IMR-90 (cell line): ENCODE data around the gene PQBP1. TPM values are rescaled to one million over a fixed set of nuclear protein-coding genes. Genes with fewer than 3 reads are reported as not detected.

ENCODE experiments used
- ATAC-seq: fragments of 200-7000 bp; cut with Tn5 transposase; 2 replicates; pipeline ENCODE4 v1.9.1; 2020; ENCODE audit warnings: low read depth, mild to moderate bottlenecking, moderate library complexity
- BruUV-seq: library from RNA; stranded (reverse); fragments of 400-500 nt; replicated peaks from 2 replicates; lab custom pipeline; 2021; lab: Mats Ljungman, UMichigan
- CTCF ChIA-PET: fragments of 300-600 bp; formaldehyde crosslinking; extraction: SDS; loops from one replicate; lab custom pipeline; 2021; ENCODE audit warnings: antibody characterized with exemption; lab: Yijun Ruan, JAX
- POLR2A ChIA-PET: fragments of 300-600 bp; sonication (Branson Sonifier 250); formaldehyde crosslinking; loops from one replicate; lab custom pipeline; 2022; ENCODE audit warnings: antibody characterized with exemption; ENCODE audit not compliant: unreplicated experiment; lab: Charles Lee
- DNase-seq: peaks from one replicate; pipeline ENCODE4 v3.0.0; 2013
- H2AFZ ChIP-seq: replicated peaks from 2 replicates; pipeline ENCODE3; 2013; ENCODE audit warnings: low read length, mild to moderate bottlenecking; ENCODE audit not compliant: poor library complexity
- H2AK5ac ChIP-seq: 2 replicates; pipeline ENCODE4 v1.6.1; 2013; ENCODE audit warnings: low read depth, low read length, inconsistent platforms
- H2AK9ac ChIP-seq: replicated peaks from 2 replicates; pipeline ENCODE3; 2013; ENCODE audit warnings: mild to moderate bottlenecking, low read depth, low read length, moderate library complexity; ENCODE audit not compliant: poor library complexity
- H2BK120ac ChIP-seq: 2 replicates; pipeline ENCODE4 v1.6.1; 2013; ENCODE audit warnings: low read depth, low read length, inconsistent platforms
- H2BK15ac ChIP-seq: 3 replicates; pipeline ENCODE4 v1.6.1; 2013; ENCODE audit warnings: low read depth, low read length, inconsistent platforms
- H2BK20ac ChIP-seq: 2 replicates; pipeline ENCODE4 v1.6.1; 2013; ENCODE audit warnings: low read depth, mild to moderate bottlenecking, inconsistent platforms, low read length, moderate library complexity
- H2BK5ac ChIP-seq: 2 replicates; pipeline ENCODE4 v1.6.1; 2013; ENCODE audit warnings: mild to moderate bottlenecking, low read depth, low read length, inconsistent platforms; ENCODE audit not compliant: poor library complexity, severe bottlenecking
- H3K14ac ChIP-seq: replicated peaks from 2 replicates; pipeline ENCODE4 v1.6.1; 2013; ENCODE audit warnings: low read depth, low read length, inconsistent platforms
- H3K18ac ChIP-seq: 2 replicates; pipeline ENCODE4 v1.6.1; 2013; ENCODE audit warnings: low read depth, low read length, control low read depth
- H3K23ac ChIP-seq: 2 replicates; pipeline ENCODE4 v1.6.1; 2013; ENCODE audit warnings: low read depth, low read length, inconsistent platforms
- H3K27ac ChIP-seq: 2 replicates; pipeline ENCODE4 v1.5.1; 2013; ENCODE audit warnings: mild to moderate bottlenecking, control low read depth, low read length; ENCODE audit not compliant: insufficient read depth
- H3K27me3 ChIP-seq: 2 replicates; pipeline ENCODE4 v1.6.1; 2013; ENCODE audit warnings: low read length; ENCODE audit not compliant: control insufficient read depth, insufficient read depth
- H3K36me3 ChIP-seq: 2 replicates; pipeline ENCODE4 v1.6.1; 2013; ENCODE audit warnings: low read length, mixed read lengths; ENCODE audit not compliant: control insufficient read depth, insufficient read depth
- H3K4ac ChIP-seq: 2 replicates; pipeline ENCODE4 v1.6.1; 2013; ENCODE audit warnings: low read depth, low read length, inconsistent platforms
- H3K4me1 ChIP-seq: 2 replicates; pipeline ENCODE4 v1.6.1; 2013; ENCODE audit warnings: low read length, mixed read lengths; ENCODE audit not compliant: control insufficient read depth, insufficient read depth
- H3K4me2 ChIP-seq: 2 replicates; pipeline ENCODE4 v1.6.1; 2013; ENCODE audit warnings: low read depth, mild to moderate bottlenecking, control low read depth, low read length, moderate library complexity
- H3K4me3 ChIP-seq: 2 replicates; pipeline ENCODE4 v1.5.1; 2013; ENCODE audit warnings: low read depth, mild to moderate bottlenecking, control low read depth, low read length, moderate library complexity; ENCODE audit not compliant: insufficient read depth
- H3K56ac ChIP-seq: 2 replicates; pipeline ENCODE4 v1.6.1; 2013; ENCODE audit warnings: low read length, inconsistent platforms; ENCODE audit not compliant: insufficient read depth; ENCODE audit errors: extremely low read depth
- H3K79me1 ChIP-seq, 2 experiments: 2 replicates each; pipeline ENCODE4 v1.6.1; 2013; ENCODE audit warnings: low read length in 2 of 2, inconsistent platforms in 1 of 2, low read depth in 1 of 2
- H3K9ac ChIP-seq: 2 replicates; pipeline ENCODE4 v1.6.1; 2013; ENCODE audit warnings: low read depth, low read length, control low read depth
- H3K9me1 ChIP-seq: 2 replicates; pipeline ENCODE4 v1.6.1; 2013; ENCODE audit warnings: low read length, inconsistent platforms; ENCODE audit not compliant: insufficient read depth
- H3K9me3 ChIP-seq: 2 replicates; pipeline ENCODE4 v1.6.1; 2013; ENCODE audit warnings: low read length; ENCODE audit not compliant: control insufficient read depth, insufficient read depth
- H4K20me1 ChIP-seq: 2 replicates; pipeline ENCODE4 v1.6.1; 2013; ENCODE audit warnings: low read length, inconsistent platforms; ENCODE audit not compliant: insufficient read depth
- H4K5ac ChIP-seq: 2 replicates; pipeline ENCODE4 v1.6.1; 2013; ENCODE audit warnings: mild to moderate bottlenecking, low read depth, low read length, control low read depth
- H4K8ac ChIP-seq, 2 experiments: 2 replicates each; pipeline ENCODE4 v1.6.1; 2013; ENCODE audit warnings: low read depth in 2 of 2, low read length in 2 of 2, control low read depth in 1 of 2, inconsistent platforms in 1 of 2
- H4K91ac ChIP-seq: 2 replicates; pipeline ENCODE4 v1.6.1; 2013; ENCODE audit warnings: low read depth, low read length, inconsistent platforms; ENCODE audit not compliant: insufficient read depth
- BHLHE40 ChIP-seq: fragments of 150-350 bp; IDR thresholded peaks from 2 replicates; pipeline ENCODE4 v1.6.1; 2016; ENCODE audit warnings: mild to moderate bottlenecking, low read depth, low read length
- CEBPB ChIP-seq: IDR thresholded peaks from 2 replicates; pipeline ENCODE4 v1.6.1; 2012; ENCODE audit warnings: low read depth, low read length, improper control_type of control experiment
- CHD1 ChIP-seq: IDR thresholded peaks from 2 replicates; pipeline ENCODE4 v1.6.1; 2012; ENCODE audit warnings: low read depth, low read length, improper control_type of control experiment
- ELK1 ChIP-seq: fragments of 150-350 bp; IDR thresholded peaks from 2 replicates; pipeline ENCODE4 v1.6.1; 2016; ENCODE audit warnings: low read depth, mild to moderate bottlenecking, low read length, moderate library complexity, borderline replicate concordance
- FOS ChIP-seq: fragments of 150-350 bp; IDR thresholded peaks from 2 replicates; pipeline ENCODE4 v1.6.1; 2016; ENCODE audit warnings: low read depth, low read length
- MAFK ChIP-seq: IDR thresholded peaks from 2 replicates; pipeline ENCODE4 v1.6.1; 2012; ENCODE audit warnings: low read depth, low read length, improper control_type of control experiment
- MAZ ChIP-seq: IDR thresholded peaks from 2 replicates; pipeline ENCODE4 v1.6.1; 2012; ENCODE audit warnings: low read depth, mild to moderate bottlenecking, low read length, improper control_type of control experiment, moderate library complexity, borderline replicate concordance
- MXI1 ChIP-seq: IDR thresholded peaks from 2 replicates; pipeline ENCODE4 v1.6.1; 2012; ENCODE audit warnings: low read depth, mild to moderate bottlenecking, low read length, moderate library complexity, borderline replicate concordance
- NFE2L2 ChIP-seq: fragments of 150-350 bp; IDR thresholded peaks from 2 replicates; pipeline ENCODE4 v1.6.1; 2016; ENCODE audit warnings: low read depth, mild to moderate bottlenecking, low read length
- POLR2A ChIP-seq: IDR thresholded peaks from 2 replicates; pipeline ENCODE4 v1.6.1; 2012; ENCODE audit warnings: mild to moderate bottlenecking, low read depth, low read length
- RAD21 ChIP-seq: IDR thresholded peaks from 2 replicates; pipeline ENCODE4 v1.6.1; 2012; ENCODE audit warnings: low read length, improper control_type of control experiment
- RCOR1 ChIP-seq: IDR thresholded peaks from 2 replicates; pipeline ENCODE4 v1.6.1; 2012; ENCODE audit warnings: mild to moderate bottlenecking, low read length, improper control_type of control experiment; ENCODE audit not compliant: insufficient replicate concordance
- RFX5 ChIP-seq: IDR thresholded peaks from 2 replicates; pipeline ENCODE4 v1.8.0; 2012; ENCODE audit warnings: low read depth, mild to moderate bottlenecking, low read length, moderate library complexity
- SMC3 ChIP-seq: fragments of 150-350 bp; IDR thresholded peaks from 2 replicates; pipeline ENCODE4 v1.6.1; 2016; ENCODE audit warnings: low read depth, mild to moderate bottlenecking, antibody characterized with exemption, low read length, moderate library complexity
- WGBS, 2 experiments: methylation state at CpG; one replicate each; pipeline versions ENCODE4 v1.1.5 to v1.1.7; 2013; ENCODE audit warnings: missing lambda C conversion rate in 2 of 2; ENCODE audit not compliant: insufficient read length in 1 of 2; ENCODE audit errors: extremely low coverage in 2 of 2; 5-methylcytosine and 5-hydroxymethylcytosine counted together
- dilution Hi-C: fragments of 300-500 bp; cut with HindIII; formaldehyde crosslinking; loops from one replicate; pipeline ENCODE4 v1.14.3; 2018; ENCODE audit warnings: low sequenced_read_pairs; ENCODE audit not compliant: unreplicated experiment
- in situ Hi-C: fragments of 300-500 bp; cut with MboI; formaldehyde crosslinking; loops from 3 replicates; pipeline ENCODE4 v1.14.3; 2019; ENCODE audit warnings: low sequenced_read_pairs, inconsistent platforms, mixed read lengths
- intact Hi-C: fragments of 100-400 bp; cut with micrococcal nuclease; formaldehyde crosslinking; loops from 2 replicates; pipeline ENCODE4 v1.10.0; 2022
- polyA plus RNA-seq, 3 experiments: library from polyadenylated mRNA; depleted of rRNA; stranded (reverse); fragments of >200 nt; gene quantifications; 2 replicates each; pipeline ENCODE4 v1.2.3, GENCODE V29; 2012; ENCODE audit warnings: low replicate concordance in 1 of 3
- total RNA-seq: library from RNA; depleted of rRNA; stranded (reverse); fragments of >200 nt; gene quantifications from 2 replicates; pipeline ENCODE4 v1.2.3, GENCODE V29; 2012
- TF ChIP-seq, protein P1 (sequence below): fragments of 150-350 bp; IDR thresholded peaks from 2 replicates; pipeline ENCODE4 v1.6.1; 2017; ENCODE audit warnings: mild to moderate bottlenecking, antibody characterized with exemption, low read length, low read depth
- TF ChIP-seq, protein P2 (sequence below): conservative IDR thresholded peaks from 2 replicates; pipeline ENCODE4 v1.5.1; 2012; ENCODE audit warnings: mild to moderate bottlenecking, low read depth, low read length, improper control_type of control experiment

PQBP1 gene
- total and polyA plus RNA-seq, 2 of the 4 experiments (the other 2 are of a cell fraction), result 96.4 to 120 TPM

DNA sequence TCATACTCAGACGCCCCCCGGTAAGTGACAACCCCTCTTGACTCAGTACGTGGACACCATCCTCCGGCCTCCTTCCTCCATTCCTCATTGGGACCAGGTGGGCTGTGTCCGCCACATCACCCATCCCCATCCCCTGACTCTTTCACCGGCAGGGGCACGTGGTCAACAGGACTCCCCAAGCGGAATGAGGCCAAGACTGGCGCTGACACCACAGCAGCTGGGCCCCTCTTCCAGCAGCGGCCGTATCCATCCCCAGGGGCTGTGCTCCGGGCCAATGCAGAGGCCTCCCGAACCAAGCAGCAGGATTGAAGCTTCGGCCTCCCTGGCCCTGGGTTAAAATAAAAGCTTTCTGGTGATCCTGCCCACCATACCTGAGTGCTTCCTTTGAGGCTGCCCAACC, 5.0 kb downstream of the PQBP1 start:
- Histone ChIP-seq H3K14ac (no peak overlapping the region), H3K27ac (no peak overlapping the region), H3K27me3 (no peaks in the 10 kb centered on the region), H3K9me1 (no peaks in the 10 kb centered on the region), H2BK15ac (no peak overlapping the region), H3K79me1 (peaks cover 0 to 14% of the 10 kb centered on the region in 2 experiments; a peak in 2 of 4 replicates), H3K4ac (no peak overlapping the region), H4K20me1 (peaks cover 4% of the 10 kb centered on the region), H3K23ac (no peak overlapping the region), H4K8ac (no peak overlapping the region), H2BK120ac (no peak overlapping the region), H2BK20ac (no peak overlapping the region), H2BK5ac (no peak overlapping the region), H2AK9ac (no peak overlapping the region), H3K4me2 (no peak overlapping the region), H4K91ac (no peak overlapping the region), H2AFZ (no peak overlapping the region), H3K9me3 (no peaks in the 10 kb centered on the region; the same call in 1 of the 2 replicates), H3K4me1 (no peaks in the 10 kb centered on the region), H3K18ac (no peak overlapping the region), H3K9ac (no peak overlapping the region), H2AK5ac (no peak overlapping the region), H4K5ac (no peak overlapping the region), H3K36me3 (peaks cover 19% of the 10 kb centered on the region), H3K4me3 (no peak overlapping the region), H3K56ac (no peak overlapping the region)
- ATAC-seq (no peak), DNase-seq (no peak)
- POLR2A ChIA-PET, result no interaction called here
- intact Hi-C loops, result no loop called here
- dilution Hi-C loops, result no loop called here
- in situ Hi-C loops, result no loop called here
- CTCF ChIA-PET, result no interaction called here
- 84% methylated on average over 8 of the region's 14 CpGs; no CpG with 5 or more reads in 1 of the 2 experiments for WGBS, 2 experiments
- TF ChIP-seq RAD21 (no peak), MXI1 (no peak), RFX5 (no peak), BHLHE40 (no peak), MAFK (no peak), CHD1 (no peak), POLR2A (no peak), ELK1 (no peak), FOS (no peak), MAZ (no peak), NFE2L2 (no peak), RCOR1 (no peak), SMC3 (no peak), CEBPB (no peak)
- TF ChIP-seq, protein P1, sequence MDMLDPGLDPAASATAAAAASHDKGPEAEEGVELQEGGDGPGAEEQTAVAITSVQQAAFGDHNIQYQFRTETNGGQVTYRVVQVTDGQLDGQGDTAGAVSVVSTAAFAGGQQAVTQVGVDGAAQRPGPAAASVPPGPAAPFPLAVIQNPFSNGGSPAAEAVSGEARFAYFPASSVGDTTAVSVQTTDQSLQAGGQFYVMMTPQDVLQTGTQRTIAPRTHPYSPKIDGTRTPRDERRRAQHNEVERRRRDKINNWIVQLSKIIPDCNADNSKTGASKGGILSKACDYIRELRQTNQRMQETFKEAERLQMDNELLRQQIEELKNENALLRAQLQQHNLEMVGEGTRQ, result no peak
- TF ChIP-seq, protein P2, sequence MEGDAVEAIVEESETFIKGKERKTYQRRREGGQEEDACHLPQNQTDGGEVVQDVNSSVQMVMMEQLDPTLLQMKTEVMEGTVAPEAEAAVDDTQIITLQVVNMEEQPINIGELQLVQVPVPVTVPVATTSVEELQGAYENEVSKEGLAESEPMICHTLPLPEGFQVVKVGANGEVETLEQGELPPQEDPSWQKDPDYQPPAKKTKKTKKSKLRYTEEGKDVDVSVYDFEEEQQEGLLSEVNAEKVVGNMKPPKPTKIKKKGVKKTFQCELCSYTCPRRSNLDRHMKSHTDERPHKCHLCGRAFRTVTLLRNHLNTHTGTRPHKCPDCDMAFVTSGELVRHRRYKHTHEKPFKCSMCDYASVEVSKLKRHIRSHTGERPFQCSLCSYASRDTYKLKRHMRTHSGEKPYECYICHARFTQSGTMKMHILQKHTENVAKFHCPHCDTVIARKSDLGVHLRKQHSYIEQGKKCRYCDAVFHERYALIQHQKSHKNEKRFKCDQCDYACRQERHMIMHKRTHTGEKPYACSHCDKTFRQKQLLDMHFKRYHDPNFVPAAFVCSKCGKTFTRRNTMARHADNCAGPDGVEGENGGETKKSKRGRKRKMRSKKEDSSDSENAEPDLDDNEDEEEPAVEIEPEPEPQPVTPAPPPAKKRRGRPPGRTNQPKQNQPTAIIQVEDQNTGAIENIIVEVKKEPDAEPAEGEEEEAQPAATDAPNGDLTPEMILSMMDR, result no peak
- no TSS peak for BruUV-seq
